Stimulated activated CD8-positive, alpha-beta memory T cell treated with anti-CD3 and anti-CD28 coated beads, Interleukin-7, amount 100 ng/mL, for 4 hours (primary cell): Measurements from ENCODE around the gene MCM5.
"Not testable (repeated sequence)": the region's sequence is repeated elsewhere in the genome, so short reads cannot be mapped to it uniquely, and the experiment has no call there.

Experiments
- DNase-seq, 2 donors: peaks; one replicate each; pipeline ENCODE4 v3.0.0-alpha.2; 2020; ENCODE audit warnings: low read depth in 2 of 2

Gene MCM5

DNA sequence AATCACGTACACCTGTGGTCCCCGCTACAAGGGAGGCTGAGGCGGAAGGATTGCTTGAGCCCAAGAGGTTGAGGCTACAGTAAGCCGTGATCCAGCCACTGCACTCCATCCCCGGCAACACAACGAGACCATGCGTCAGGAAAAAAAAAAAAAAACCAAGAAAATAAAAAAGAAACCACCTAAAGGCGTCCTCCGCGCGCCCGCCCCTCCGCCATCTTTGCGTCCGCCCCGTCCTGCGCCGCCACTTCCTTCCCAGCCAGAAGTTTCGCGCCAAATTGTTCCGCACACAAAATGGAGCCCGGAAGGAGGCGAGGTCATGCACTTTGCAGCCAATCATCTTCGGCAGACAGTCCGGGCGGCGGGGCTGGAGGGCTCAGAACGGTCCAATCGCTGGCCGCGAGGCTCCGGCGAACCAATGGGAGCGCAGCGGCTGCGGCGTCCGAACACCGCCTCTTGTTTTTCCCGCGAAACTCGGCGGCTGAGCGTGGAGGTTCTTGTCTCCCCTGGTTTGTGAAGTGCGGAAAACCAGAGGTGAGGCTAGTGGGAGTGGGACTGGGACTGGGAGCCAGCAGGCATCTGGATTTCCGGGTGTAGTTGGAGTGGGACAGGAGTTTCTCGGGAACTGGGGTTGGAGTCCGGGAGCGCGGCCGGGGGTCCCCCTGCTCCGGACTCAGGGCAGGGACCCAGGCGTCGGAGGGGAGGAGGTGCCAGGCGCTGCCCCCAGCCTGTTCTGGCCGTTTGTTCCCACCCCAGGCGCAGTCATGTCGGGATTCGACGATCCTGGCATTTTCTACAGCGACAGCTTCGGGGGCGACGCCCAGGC lies at the start of gene MCM5:
Gene MCM5, plus strand, starts transcription at position 463 of the 823 bp plus-strand sequence. Its CDS starts 299 bp downstream, at position 762.
- DNase-seq = peak; percentile 95

DNA sequence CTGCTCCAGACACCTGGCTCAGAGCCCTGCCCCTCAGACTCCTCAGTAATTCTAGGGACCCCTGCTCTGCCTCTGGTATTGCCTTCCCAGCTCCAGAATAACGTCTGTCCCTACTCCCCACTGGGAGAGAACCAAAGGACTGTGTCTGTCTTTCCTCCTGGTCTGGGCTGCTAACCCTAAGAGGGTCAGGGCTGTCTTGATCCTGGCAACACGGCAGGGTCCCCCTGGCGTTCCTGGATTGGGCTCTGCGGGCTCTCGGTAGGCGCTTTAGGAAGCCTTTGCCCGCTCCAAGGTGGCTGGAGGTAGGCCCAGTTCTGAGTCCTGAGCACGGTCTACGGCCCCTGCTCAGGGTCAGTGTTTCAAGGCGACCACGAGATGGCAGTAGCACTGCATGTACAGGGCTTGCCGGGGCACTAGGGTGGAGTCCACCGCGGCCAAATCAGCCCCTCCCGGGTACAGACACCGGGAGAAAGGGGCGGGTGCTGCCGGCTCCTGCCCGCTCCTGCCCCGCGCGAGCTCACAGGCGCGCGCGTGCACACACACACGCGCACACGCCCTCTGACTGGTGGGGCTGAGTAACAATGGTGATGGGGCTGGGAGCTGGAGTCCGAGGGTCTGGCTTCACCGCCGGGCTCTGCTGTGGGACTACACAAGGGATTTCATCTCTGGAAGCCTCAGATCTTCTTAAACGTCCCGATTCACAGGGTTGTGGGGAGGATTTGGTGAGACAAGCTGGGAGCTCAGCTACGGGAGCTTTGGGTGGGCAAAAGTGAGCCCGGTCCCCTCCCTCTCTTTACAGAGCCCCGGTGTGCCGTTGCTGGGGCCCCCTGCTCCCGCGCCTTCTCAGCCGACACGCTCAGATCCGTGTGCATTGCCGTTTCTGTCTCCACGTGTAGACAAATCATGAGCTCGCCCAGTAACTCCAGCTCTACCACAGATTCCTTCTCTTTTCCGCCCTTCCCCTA lies 49.1 kb upstream of the MCM5 start:
- peak; percentile 66 to 79 for DNase-seq

DNA sequence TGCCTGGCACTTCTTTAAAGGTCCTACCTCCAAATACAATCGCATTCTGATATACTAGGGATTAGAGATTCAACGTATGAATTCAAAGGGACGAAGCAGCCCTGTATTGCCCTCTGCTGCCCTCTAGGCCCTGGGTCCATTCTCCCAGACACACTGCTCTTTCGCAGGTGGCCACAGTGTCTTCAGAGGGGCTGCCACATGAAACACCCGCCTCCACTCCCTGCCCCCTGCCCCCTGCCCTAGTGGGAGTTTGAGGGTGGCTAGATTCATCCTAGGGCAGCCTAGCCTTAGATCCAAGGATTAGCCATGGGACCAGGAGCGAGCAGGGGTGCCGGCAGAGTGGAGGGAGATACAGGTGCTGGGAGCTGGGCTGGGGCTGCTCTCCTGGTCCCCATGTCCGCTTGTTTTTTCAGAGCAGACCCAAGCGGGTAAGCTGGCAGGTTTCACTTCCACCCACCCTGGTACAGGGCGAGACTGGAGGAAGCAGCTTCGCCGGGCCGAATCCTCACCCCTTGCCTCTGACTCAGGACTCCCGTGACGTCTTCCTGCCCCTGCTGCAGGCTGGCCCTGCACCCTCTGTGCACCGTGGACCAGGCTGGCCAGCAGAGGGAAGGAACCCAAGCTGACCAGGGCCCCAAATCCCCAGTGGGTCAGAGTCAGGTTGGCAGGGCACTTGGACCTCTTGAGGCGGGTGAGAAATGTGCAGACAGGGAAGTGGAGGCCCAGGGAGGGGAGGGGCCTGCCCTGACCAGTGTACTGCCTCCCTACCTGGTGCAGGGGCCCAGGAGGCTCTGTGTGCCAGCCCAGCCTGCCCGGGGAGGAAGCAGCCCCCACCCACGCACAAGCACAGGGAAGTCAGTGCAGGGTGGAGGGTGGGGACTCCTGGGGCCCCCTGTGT lies 47.5 kb upstream of the MCM5 start:
- DNase-seq = peak; percentile 21 to 48

DNA sequence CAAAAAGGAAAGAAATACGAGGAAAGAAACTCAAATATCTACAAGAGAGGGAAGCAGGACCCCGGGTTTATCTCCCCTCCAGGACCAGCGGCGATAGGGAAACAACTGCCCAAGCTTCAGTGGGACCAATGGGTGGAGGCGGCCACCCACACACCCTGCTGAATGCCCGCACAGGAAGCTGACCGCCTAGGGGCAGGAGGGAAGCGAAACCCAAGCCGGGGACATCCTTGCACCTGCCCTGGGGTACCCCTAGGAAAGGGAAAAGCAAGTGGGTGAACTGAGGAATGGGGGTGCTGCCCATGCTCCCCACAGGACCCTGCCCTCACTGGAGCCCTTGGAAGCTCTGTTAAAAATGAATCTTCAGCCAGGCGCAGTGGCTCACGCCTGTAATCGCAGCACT lies 46.6 kb upstream of the MCM5 start:
- DNase-seq = no peak

DNA sequence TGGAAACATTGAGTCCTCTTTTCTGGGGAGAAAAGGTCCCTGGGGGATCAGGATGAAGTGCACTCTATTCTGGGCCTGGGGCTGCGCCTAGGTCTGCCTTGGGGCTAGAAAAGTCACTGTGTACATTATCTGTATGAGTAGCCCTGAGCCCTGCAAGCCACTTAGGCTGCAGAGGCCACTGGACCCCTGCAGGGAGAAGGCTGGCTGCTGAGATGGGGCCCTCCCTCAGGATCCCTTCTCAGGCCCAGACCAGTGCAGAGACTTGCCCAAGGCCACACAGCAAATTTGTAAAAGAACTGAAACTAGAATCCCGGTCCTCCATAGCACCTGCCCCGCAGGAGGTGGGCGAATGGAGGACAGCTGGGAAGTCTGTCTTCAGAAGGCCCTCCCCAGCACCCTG lies 45.9 kb upstream of the MCM5 start:
- no peak for DNase-seq

DNA sequence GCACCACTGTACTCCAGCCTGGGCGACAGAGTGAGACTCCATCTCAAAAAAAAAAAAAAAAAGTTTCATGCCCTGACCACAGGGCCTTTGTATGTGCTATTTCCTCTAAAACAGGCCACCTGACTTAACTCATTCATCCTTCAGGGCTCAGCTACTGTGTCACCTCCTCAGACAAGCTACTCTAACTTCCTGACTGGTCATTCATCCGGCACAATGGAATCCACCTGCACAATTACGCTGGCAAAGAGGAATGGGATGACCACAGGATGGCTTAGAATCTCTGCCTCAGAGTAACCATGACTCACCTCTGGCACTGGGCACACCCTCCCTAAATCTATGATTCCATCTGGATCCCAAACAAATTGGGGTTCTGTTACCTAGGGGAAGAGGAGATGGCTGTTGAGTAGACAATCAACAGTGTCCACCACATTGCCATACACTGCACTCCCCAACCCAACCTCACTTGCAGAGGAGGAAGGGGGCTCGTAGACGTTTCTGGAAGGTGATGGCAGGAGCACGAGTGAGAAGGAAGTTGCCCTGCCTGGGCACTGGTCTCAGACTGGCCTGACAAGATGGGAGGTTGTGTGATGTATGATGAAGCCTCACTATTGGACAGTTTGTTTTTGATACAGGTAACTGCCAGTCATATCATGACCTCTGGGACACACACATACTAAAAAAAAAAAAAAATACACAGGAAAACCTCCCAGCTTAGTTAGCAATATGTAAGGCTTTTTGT lies 41.9 kb upstream of the MCM5 start:
- DNase-seq = no peak

DNA sequence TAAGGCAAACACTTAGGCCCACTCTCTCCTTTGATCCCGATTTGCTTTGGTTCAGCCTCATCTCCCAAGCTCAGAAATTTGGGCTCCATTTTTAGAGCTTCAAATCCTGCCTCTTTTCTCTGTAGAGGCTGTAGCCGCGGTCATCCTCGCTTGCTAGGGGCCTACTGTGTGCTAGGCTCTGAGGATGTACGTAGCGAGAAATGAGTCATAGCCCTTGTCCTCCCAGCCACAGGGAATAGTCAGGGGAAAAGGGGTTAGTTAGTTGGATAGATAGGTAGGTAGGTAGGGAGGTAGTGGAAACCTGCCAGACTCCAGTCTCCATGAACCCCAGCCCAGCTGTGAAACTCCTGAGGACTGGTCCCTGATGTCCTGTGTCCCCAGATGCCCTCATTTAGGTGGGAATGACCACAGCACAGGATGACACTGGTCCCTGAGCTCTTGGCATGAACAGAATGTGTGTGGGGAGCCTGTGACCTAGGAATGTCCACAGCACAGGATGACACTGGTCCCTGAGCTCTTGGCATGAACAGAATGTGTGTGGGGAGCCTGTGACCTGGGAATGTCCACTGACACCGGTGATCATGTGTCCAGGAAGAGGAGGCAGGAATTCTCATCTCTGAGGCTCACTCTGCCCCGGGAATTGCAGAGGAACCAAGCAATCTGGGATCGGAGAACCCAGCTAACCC lies 40.4 kb upstream of the MCM5 start:
- no peak for DNase-seq

DNA sequence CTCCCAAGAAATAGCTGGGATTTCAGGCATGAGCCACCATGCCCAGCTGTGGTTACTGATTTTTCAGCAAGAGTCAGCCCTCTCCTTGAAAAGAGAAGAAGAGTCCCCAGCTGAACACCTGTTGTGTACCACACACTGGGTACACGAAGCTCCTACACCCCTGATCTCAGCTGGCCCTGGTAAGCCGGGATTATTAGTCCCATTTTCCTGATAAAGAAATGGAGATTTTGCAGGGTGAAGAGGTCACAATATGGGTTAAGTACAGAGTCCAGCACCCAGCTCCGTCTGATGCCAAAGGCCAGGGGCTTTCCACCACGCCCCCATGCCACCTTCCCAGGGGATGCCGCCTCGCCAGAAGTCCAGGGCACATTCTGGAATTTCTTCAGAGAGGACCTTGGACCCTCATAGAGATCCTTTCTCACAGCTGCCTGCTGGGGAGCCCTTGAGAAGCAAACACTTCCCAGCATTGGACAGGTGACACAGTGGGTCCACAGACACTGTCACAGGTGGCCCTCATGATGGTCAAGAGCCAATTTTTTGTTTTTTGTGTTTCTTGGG lies 38.9 kb upstream of the MCM5 start:
- DNase-seq = no peak

DNA sequence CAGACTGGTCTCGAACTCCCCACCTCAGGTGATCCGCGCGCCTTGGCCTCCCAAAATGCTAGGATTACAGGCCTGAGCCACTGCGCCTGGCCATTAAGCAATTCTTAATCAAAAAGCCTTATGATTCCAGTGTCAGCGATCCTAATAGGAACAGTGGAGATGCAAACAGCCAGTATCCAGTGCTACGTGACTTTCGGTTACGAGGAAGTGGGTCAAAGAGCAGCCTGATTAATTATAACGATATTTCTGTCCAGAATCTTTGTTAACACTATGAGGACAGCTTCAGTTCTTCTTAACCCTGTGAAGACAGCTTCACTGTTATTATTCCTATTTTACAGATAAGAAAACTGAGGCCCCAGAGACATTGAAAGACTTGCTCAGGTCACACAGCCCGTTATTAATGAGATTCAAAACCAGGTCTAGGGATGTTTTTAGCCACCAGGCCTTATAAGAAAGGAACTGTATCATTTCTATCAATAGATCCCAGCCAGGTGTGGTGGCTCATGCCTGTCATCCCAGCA lies 36.3 kb upstream of the MCM5 start:
- DNase-seq = no peak

DNA sequence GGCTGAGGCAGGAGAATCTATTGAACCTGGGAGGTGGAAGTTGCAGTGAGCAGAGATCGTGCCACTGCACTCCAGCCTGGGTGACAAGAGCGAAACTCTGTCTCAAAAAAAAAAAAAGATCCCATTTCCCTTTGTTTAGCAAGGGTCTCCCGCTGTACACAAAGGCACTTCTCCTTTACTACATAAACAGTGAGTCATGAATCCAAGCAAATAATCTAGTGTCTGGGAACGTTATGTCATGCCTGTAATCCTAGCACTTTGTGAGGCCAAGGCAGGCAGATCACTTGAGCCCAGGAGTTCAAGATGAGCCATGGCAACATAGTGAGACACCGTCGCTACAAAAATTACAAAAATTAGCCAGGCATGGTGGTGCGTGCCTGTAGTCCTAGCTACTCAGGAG lies 35.7 kb upstream of the MCM5 start:
- DNase-seq = not testable (repeated sequence)

DNA sequence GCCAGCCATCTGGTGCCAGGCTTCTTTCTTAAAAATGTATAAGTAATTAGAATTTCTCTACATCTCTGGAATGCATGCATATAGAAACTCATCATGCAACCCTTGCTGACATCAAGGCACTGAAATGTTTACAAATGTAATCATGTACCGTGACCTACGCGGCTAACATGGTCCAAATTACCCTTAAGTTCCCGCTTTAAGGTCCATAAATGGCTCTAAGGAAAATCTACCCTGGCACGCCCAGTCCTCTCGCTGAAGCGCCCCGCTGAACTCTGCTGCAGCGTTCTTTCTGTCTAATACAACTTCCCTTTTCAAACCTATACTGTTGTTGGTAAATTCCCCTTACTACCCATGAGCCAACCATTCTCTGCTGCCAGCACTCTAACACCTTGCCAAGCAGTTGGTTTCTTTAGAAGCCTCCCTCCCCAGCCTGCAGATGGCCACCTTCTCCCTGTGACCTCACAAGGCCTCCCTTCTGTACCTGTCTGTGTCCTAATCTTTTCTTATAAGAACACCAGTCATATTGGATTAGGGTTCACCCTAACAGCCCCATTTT lies 32.5 kb upstream of the MCM5 start:
- no peak for DNase-seq

DNA sequence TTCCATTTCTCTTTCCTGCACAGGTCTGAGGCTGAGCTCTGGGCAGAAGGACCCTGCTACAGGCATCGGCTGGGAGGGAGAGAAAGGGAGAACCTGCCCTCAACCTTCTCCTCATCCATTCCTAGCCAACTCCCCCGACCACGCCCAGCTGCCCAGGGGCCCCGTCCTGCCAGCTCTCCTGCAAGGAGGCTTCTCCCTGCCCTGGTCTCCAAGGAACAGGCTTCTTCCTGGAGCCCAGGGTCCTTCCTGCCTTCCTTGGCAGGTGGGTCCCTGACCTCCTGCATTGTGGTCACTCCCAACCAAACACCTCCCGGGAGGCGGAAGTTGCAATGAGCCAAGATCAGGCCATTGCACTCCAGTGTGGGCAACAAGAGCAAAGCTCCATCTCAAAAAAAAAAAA lies 31.6 kb upstream of the MCM5 start:
- no peak for DNase-seq

DNA sequence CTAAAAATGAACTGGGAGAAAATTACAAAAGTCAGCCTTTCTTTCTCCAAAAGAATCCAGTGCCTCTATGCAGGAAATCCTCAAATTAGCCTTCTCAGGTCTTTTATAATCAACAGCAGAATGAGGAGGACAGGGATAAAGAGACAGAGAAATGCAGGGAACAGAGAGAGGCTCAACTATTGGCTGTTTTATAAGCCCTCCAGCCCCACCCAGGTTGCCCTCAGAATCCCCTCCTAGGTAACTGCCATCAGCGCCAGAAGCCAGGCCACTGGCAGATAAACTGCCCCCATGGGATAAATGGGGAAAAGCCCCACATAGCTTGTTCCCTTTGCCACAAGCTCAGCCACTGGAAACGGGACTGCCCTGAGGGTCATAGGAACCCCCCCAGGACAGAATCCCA lies 29.9 kb upstream of the MCM5 start:
- DNase-seq = no peak

DNA sequence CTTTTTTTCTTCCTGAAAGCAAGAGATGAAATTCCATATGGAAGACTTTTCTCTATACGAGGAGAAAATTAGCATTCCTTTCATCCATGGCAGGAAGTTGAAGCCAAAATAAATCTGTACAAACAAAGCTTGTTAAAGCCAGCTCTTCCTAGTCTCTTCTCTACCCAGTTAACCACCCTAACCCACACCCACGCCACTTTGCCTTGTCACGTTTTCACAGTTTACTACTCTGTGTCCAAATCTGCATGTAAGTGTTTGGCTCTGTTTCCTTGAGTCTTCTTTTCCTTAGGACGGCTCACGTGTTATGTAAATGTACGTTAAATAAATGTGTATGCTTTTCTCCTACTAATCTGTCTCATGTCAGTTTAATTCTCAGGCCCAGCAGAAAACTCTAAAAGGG lies 26.2 kb upstream of the MCM5 start:
- no peak for DNase-seq

DNA sequence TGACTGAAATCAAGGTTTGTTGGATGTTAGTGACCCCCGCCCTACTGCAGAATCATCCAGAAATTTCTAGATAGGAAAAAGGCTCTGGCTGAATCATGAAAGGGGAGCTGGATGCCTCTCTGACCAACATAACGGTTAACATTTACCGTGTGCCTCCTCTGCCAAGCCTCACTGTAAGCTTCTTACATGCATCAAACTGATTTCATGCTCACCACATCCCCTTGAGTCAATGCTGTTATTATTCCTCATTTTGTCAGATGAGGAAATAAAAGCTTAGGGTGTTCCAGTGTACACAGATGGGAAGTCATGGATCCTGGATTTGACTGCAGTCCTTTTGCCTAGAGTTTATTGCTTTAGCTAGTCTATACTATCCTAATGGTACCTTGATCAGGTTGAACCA lies 24.9 kb upstream of the MCM5 start:
- no peak for DNase-seq

DNA sequence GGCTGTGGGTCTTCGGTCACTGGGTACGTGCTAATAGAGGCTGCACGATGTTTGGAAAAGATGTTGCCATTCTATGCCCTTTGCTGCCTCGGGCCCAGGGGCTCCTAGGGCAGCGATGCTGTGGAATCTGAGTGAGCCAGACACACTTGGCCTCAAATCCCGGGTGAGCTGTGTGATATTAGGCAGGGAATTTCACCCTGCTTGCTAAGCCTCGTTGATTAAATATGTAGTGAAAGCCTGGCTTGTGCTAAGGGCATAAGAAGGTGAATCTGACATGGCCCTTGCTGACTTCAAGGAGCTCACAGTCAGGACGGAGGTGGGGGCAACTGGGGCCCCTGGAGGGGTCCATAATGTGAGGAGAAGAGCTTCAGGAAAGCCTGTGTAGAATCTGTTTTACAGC lies 24.4 kb upstream of the MCM5 start:
- no peak for DNase-seq

DNA sequence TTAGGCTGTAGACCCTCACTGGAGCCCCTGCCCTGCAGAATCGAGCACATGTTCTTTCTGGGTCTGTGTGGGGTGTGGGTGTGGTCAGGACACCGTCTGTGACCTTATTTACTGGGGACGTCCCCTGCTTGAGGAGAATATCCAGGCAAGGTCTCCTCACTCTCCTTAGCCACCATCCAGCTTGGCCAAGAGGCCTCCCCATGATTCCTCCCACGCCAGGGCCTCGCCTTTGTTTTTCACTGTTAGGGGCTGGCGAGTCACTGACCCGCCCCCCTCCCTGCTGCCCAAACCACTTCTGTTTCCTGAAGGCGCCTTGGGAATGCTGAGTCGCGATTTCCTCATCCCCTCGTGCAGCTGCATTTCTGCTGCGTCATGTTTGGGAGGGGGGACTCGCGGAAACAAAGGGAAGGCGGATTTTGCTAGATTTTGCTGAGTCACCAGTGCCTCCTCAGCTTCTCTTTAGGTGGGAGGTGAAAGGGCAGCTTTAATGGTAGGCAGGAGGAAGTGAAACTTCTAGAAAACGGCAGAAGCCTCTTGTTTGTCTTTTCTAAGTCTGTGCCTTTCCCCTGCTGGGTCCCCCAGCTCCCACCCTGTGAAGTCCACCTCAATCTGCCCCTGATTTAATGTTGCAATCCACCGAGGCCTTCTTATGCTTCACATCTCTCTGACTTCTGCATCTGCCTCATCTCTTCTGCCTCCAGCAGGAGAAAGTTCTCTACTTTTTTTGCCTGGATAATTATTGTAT lies 23.0 kb upstream of the MCM5 start:
- peak; percentile 18 to 32 for DNase-seq

DNA sequence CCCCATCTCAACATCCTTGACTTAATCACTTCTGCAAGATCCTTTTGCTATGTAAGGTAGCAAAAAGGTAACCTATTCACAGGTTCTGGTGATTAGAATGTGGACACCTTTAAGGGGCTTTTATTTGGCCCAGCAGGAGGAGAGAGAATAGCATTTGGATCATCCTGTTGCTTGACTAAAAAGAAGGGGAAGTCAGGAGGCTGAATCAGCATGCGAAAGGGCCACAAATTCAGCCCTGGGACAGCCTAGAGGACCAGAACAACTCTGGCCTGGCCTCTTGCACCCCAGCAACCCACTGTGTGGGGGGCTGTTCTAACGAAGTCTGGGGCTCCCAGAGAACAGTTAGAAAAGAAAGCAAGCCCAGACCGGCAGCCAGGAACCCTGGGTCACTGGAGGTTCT lies 22.2 kb upstream of the MCM5 start:
- DNase-seq = no peak

DNA sequence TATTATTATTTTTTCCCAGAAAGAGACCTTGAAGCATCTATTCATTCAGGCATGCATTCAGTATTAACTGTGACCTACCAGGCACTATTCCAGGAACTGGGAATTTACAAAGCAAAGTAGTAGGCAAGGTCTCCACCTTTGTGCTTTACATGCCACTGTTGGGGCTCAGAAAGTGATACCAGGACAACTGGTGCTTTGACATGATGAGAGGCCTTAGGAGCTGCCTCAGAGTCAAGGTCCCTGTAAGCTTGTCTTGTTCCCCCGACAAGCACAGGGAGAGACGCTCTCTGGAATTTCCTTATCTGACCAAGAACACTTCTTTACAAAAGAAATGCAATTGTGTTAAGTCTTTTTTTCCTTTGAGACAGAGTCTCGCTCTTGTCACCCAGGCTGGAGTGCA lies 21.3 kb upstream of the MCM5 start:
- DNase-seq = no peak
